GM12873 (cell line): ENCODE results near the gene DLG5.

Experiments used
- TF ChIP-seq, protein P1 (sequence below): IDR thresholded peaks from 2 replicates; pipeline ENCODE4 v1.5.1; 2012; ENCODE audit warnings: low read depth, mild to moderate bottlenecking, moderate library complexity, low read length, control low read depth; ENCODE audit not compliant: insufficient read depth; ENCODE audit errors: missing control alignments

The DLG5 gene

DNA sequence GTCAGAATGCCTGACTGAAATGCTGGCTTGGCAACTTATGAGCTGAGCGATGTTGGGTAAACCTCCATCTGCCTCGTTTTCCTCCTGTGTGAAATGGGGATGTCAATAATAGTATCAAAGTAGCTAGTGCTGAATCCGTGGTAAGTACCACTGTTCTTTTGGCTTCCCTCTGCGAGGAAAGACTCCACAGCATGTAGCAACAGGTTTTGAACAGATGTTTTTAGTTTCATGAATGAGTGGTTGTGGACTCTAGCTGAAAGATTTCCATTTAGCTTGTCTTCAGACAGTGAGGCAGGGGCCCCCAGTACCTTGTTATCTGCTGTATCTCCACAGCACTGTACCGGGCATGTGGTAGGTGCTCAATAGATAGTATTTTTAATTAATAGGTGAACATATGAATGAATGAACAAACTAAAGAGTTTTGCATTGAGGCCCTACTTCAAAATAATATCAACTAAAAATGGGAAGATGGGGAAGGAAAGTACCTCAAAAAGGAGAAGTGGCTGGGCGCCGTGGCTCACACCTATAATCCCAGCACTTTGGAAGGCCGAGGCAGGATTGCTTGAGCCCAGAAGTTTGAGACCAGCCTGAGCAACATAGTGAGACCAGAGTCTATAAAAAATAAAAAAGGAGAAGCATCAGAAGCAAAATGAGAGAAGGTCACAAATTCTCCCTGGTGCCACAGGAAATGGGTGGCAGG, 5.6 kb upstream of the DLG5 start:
- TF ChIP-seq, protein P1, sequence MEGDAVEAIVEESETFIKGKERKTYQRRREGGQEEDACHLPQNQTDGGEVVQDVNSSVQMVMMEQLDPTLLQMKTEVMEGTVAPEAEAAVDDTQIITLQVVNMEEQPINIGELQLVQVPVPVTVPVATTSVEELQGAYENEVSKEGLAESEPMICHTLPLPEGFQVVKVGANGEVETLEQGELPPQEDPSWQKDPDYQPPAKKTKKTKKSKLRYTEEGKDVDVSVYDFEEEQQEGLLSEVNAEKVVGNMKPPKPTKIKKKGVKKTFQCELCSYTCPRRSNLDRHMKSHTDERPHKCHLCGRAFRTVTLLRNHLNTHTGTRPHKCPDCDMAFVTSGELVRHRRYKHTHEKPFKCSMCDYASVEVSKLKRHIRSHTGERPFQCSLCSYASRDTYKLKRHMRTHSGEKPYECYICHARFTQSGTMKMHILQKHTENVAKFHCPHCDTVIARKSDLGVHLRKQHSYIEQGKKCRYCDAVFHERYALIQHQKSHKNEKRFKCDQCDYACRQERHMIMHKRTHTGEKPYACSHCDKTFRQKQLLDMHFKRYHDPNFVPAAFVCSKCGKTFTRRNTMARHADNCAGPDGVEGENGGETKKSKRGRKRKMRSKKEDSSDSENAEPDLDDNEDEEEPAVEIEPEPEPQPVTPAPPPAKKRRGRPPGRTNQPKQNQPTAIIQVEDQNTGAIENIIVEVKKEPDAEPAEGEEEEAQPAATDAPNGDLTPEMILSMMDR, result no peak

DNA sequence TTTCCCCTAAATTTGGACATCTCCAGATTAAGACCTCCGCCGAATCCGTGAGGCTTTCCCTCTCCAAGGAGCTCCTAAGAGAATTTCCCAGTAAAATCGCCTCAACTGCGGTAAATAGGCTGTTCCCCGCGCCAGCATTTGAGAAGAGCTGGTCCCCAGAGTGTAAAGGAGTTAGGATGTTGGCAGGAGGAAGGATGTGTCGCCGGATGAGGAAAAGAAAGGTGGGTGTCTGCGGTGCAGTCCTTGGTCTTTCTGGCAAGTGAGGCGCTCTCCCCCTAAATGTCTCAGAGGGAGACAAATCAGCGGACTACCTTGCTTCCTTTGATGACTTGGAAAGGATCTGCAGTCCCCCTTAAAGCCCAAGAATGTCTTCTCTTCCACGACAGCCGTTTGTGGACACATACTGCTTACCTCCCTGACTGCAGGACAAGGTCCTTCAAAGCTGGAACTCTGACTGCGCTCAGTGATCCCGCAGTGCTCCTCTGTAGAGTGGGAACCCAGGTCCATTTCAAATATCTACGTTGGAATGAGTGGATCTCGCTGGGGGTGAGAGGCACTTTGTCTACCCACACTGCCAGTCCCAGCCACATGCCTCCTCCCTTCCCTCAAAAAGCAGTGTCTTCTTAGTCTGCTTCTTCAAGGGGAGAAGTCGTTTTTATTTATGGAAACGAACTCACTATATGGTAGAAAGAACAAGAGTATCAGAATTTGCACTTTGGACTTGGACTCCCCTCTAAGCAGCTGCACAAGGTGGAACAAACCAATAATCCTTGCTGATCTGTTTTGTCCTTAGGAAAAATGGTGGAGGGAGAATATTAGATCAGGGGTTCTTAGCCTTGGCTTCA, 1.1 kb upstream of the DLG5 start:
- TF ChIP-seq, protein P1, result no peak

DNA sequence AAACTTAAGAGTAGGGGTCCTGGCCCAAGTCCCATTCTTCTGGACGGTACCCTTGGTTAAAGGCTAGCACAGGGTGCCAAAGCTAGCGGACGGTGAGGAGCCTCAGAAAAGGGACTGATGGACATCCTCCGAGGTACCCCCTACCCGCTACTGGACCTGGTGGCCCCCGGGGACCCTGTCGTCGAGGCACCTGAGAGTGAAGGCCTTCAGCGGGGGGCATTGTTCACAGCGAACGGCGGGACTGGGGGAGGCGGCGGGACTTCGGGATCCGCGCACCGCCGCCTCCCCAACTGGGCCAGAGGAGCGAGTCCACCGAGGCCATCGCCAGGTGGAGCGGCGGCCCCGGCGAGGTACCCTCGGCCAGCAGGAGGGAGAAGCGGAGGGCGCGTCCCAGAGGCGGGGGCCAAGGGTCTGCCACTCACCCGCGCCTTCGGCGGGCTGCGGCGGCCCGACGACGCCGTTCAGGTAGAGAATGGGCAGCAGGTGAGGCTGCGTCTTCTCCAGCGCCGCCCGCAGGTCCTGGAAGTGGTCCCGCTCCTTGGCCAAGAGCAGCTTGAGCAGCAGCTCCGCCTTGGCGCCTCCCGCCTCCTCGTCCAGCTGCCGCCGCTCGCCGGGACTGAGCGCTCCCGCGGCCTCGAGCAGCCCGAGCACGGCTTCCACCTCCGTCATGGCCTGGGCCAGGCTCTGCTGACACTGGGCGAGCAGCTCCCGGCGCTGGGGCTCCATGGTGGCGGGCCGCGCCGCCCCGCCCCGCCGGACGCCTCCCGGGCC, 575 bp downstream of the DLG5 start:
- TF ChIP-seq, protein P1, result no peak

DNA sequence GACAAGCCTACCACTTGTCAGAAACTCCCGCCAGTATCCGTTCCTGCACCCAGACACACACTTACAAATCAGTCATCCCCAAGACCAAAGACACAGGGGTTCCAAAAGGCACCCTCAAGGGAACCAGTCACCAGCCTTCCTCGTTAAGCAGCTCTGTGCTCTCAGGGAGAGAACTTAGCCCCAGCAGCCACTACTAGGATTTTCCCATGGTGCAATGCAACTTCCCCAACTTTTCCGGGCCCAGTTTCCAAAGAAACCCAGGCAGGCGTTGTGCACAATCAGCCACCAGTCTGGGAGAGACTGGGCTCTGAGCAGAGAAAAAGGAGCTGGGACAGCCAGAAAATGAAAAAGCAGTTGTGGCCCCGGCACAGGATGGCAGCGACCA, 1.2 kb downstream of the DLG5 start:
- TF ChIP-seq, protein P1, result no peak

DNA sequence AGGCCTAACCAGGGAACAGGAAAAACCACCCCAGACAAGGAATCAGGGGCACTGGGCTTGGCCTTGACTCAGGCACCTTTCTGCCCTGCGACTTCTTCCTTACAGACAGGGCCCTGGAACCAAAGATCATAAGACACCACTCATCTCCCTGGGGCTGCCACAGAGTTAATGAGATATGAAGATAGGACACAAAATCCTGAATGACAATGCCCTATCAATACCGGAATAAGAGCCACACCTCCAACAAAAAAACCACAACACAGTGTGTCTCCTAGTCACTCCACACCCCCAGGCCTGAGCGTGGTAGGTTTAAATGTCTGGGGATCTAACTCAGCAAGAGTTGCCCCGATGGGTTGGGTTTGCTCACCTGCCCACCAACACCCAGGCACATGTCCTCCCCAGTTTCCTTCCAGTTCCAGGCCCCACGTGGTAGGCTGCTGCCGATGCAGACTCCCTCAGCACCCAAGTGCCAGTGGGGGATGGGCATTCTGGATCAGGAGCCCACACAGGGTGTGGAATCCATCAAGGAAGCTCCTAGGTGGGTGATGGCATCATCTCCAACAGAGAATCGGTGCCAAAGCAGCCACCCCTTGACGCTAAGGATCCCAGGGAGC, 3.9 kb downstream of the DLG5 start:
- TF ChIP-seq, protein P1, result no peak

DNA sequence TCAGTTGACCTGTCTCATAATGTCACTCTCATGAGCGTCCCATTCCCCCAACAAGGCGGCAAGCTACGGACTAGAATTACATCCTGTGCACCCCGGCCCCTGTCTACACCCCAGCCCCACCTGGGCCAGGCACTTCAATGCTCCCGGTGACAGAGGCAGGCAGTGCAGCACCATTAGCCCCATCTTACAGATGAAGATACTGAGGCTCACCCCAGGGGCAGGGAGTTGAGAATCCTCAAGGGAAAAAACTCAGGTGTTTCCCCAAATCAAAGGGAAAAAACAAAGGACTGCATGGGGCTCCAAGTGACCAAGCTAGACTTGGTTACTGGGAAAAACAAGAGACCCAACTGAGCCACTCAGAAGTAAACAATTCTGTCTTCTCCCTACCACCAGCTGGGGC, 4.5 kb downstream of the DLG5 start:
- TF ChIP-seq, protein P1, result no peak
